ENCODE results near the gene SCML2. TPM values are rescaled to one million over a fixed set of nuclear protein-coding genes. Genes with fewer than 3 reads are reported as not detected.
A peak's percentile ranks its signal among the peaks of the same experiment; 100 is the strongest.
"Not testable (repeated sequence)": the region's sequence is repeated elsewhere in the genome, so short reads cannot be mapped to it uniquely, and the experiment has no call there.

Gene SCML2
- total RNA-seq (2014; rRNA removed; shearing (Covaris generic); ENCODE audit: low replicate concordance) = 1.8 and 3.3 TPM in 2 replicates

GRCh38 chrX:18354369-18355223 lies at the start of gene SCML2:
Gene SCML2 (minus strand): TSS chrX:18354688. CDS start chrX:18334071, 20,617 bp downstream.
- in situ Hi-C loops (cut with HindIII; ENCODE audit: low pct_unique_long_range_greater_than_20kb, low sequenced_read_pairs) = no loop called here
- peak; percentile 37 for DNase-seq (ENCODE audit: low read depth)

- in situ Hi-C loops (cut with HindIII; ENCODE audit: low pct_unique_long_range_greater_than_20kb, low sequenced_read_pairs) = no loop called here
- no peak for DNase-seq (ENCODE audit: low read depth)
Measured at GRCh38 chrX:18401848-18402213, 47.3 kb upstream of the SCML2 start.

GRCh38 chrX:18394477-18394876 lies 40.0 kb upstream of the SCML2 start:
- DNase-seq (ENCODE audit: low read depth) = no peak
- in situ Hi-C loops (cut with HindIII; ENCODE audit: low pct_unique_long_range_greater_than_20kb, low sequenced_read_pairs) = no loop called here

GRCh38 chrX:18390941-18391538 lies 36.6 kb upstream of the SCML2 start:
- peak; percentile 37 for DNase-seq (ENCODE audit: low read depth)
- in situ Hi-C loops (cut with HindIII; ENCODE audit: low pct_unique_long_range_greater_than_20kb, low sequenced_read_pairs) = no loop called here

GRCh38 chrX:18389966-18390365 lies 35.5 kb upstream of the SCML2 start:
- in situ Hi-C loops (cut with HindIII; ENCODE audit: low pct_unique_long_range_greater_than_20kb, low sequenced_read_pairs) = no loop called here
- DNase-seq (ENCODE audit: low read depth) = no peak

GRCh38 chrX:18377796-18378195 lies 23.3 kb upstream of the SCML2 start:
- DNase-seq (ENCODE audit: low read depth) = peak; percentile 27

GRCh38 chrX:18375131-18375805 lies 20.8 kb upstream of the SCML2 start:
- peak; percentile 80 for DNase-seq (ENCODE audit: low read depth)
- in situ Hi-C loops (cut with HindIII; ENCODE audit: low pct_unique_long_range_greater_than_20kb, low sequenced_read_pairs) = not testable (repeated sequence)

More at GRCh38 chrX:18377796-18378195, 23.3 kb upstream of the SCML2 start:
- in situ Hi-C loops (cut with HindIII; ENCODE audit: low pct_unique_long_range_greater_than_20kb, low sequenced_read_pairs) = no loop called here

- DNase-seq (ENCODE audit: low read depth); in situ Hi-C loops (cut with HindIII; ENCODE audit: low pct_unique_long_range_greater_than_20kb, low sequenced_read_pairs): not testable (repeated sequence)
Measured at GRCh38 chrX:18369096-18369495, 14.6 kb upstream of the SCML2 start.

- in situ Hi-C loops (cut with HindIII; ENCODE audit: low pct_unique_long_range_greater_than_20kb, low sequenced_read_pairs) = no loop called here
- DNase-seq (ENCODE audit: low read depth) = no peak
Measured at GRCh38 chrX:18368402-18368801, 13.9 kb upstream of the SCML2 start.

- DNase-seq (ENCODE audit: low read depth) = no peak
- in situ Hi-C loops (cut with HindIII; ENCODE audit: low pct_unique_long_range_greater_than_20kb, low sequenced_read_pairs) = no loop called here
Measured at GRCh38 chrX:18360867-18361266, 6.4 kb upstream of the SCML2 start.

GRCh38 chrX:18353931-18354368 lies 538 bp downstream of the SCML2 start:
- in situ Hi-C loops (cut with HindIII; ENCODE audit: low pct_unique_long_range_greater_than_20kb, low sequenced_read_pairs) = no loop called here
- DNase-seq (ENCODE audit: low read depth) = peak; percentile 14

- DNase-seq (ENCODE audit: low read depth) = peak; percentile 18
- in situ Hi-C loops (cut with HindIII; ENCODE audit: low pct_unique_long_range_greater_than_20kb, low sequenced_read_pairs) = no loop called here
Measured at GRCh38 chrX:18351784-18352183, 2.7 kb downstream of the SCML2 start.

GRCh38 chrX:18348047-18348446 lies 6.4 kb downstream of the SCML2 start:
- DNase-seq (ENCODE audit: low read depth) = no peak

GRCh38 chrX:18309401-18309800 lies 45.1 kb downstream of the SCML2 start:
- in situ Hi-C loops (cut with HindIII; ENCODE audit: low pct_unique_long_range_greater_than_20kb, low sequenced_read_pairs) = no loop called here
- DNase-seq (ENCODE audit: low read depth) = no peak

More at GRCh38 chrX:18348047-18348446, 6.4 kb downstream of the SCML2 start:
- in situ Hi-C loops (cut with HindIII; ENCODE audit: low pct_unique_long_range_greater_than_20kb, low sequenced_read_pairs) = no loop called here

GRCh38 chrX:18297251-18297650 lies 57.2 kb downstream of the SCML2 start:
- in situ Hi-C loops (cut with HindIII; ENCODE audit: low pct_unique_long_range_greater_than_20kb, low sequenced_read_pairs) = no loop called here
- no peak for DNase-seq (ENCODE audit: low read depth)

- in situ Hi-C loops (cut with HindIII; ENCODE audit: low pct_unique_long_range_greater_than_20kb, low sequenced_read_pairs) = no loop called here
- no peak for DNase-seq (ENCODE audit: low read depth)
Measured at GRCh38 chrX:18294893-18295292, 59.6 kb downstream of the SCML2 start.

- no peak for DNase-seq (ENCODE audit: low read depth)
- in situ Hi-C loops (cut with HindIII; ENCODE audit: low pct_unique_long_range_greater_than_20kb, low sequenced_read_pairs) = no loop called here
Measured at GRCh38 chrX:18291006-18291545, 63.4 kb downstream of the SCML2 start.

GRCh38 chrX:18290200-18290599 lies 64.3 kb downstream of the SCML2 start:
- in situ Hi-C loops (cut with HindIII; ENCODE audit: low pct_unique_long_range_greater_than_20kb, low sequenced_read_pairs) = no loop called here
- DNase-seq (ENCODE audit: low read depth) = no peak

- in situ Hi-C loops (cut with HindIII; ENCODE audit: low pct_unique_long_range_greater_than_20kb, low sequenced_read_pairs) = no loop called here
Measured at GRCh38 chrX:18288716-18289115, 65.8 kb downstream of the SCML2 start.

More at GRCh38 chrX:18288716-18289115, 65.8 kb downstream of the SCML2 start:
- DNase-seq (ENCODE audit: low read depth) = no peak

All from Caki2 (cell line).